Inflammatory macrophage treated with lipopolysaccharide for 1 hour (primary cell): ENCODE data around the gene CTNNBIP1.
A peak's percentile ranks its signal among the peaks of the same experiment; 100 is the strongest.
"Not testable (repeated sequence)": the region's sequence is repeated elsewhere in the genome, so short reads cannot be mapped to it uniquely, and the experiment has no call there.

Experiments
- DNase-seq, 2 donors: peaks; one replicate each; pipeline ENCODE4 v3.0.0-alpha.2; 2020 to 2022

CTNNBIP1 gene

GRCh38 chr1:9826087-9826486, 84.0 kb downstream of the CTNNBIP1 start:
- DNase-seq = no peak

GRCh38 chr1:9825093-9826074, 84.7 kb downstream of the CTNNBIP1 start:
- DNase-seq = peak; percentile 35 to 53

- no peak for DNase-seq
These were observed 85.4 kb downstream of the CTNNBIP1 start for GRCh38 chr1:9824702-9825089.

- peak; percentile 46 to 72 for DNase-seq
These were observed 85.9 kb downstream of the CTNNBIP1 start, which contains the start of gene CLSTN1 for GRCh38 chr1:9823943-9824701. TSS of gene CLSTN1 (minus strand) at chr1:9823965. CDS start at chr1:9823733, 232 bp downstream.

GRCh38 chr1:9823693-9823942, 86.5 kb downstream of the CTNNBIP1 start:
- DNase-seq = no peak

- DNase-seq = peak; percentile 40 to 50
These were observed 87.0 kb downstream of the CTNNBIP1 start for GRCh38 chr1:9822897-9823692.

- DNase-seq = no peak
These were observed 87.6 kb downstream of the CTNNBIP1 start for GRCh38 chr1:9822490-9822889.

GRCh38 chr1:9821710-9822109, 88.4 kb downstream of the CTNNBIP1 start:
- no peak for DNase-seq

- DNase-seq = no peak
These were observed 89.5 kb downstream of the CTNNBIP1 start for GRCh38 chr1:9820521-9820920.

GRCh38 chr1:9817734-9818133, 92.3 kb downstream of the CTNNBIP1 start:
- no peak for DNase-seq

- no peak for DNase-seq
These were observed 93.9 kb downstream of the CTNNBIP1 start for GRCh38 chr1:9816199-9816598.

GRCh38 chr1:9815150-9815549, 94.9 kb downstream of the CTNNBIP1 start:
- no peak for DNase-seq

GRCh38 chr1:9814619-9815018, 95.5 kb downstream of the CTNNBIP1 start:
- DNase-seq = no peak

GRCh38 chr1:9811239-9811966, 98.7 kb downstream of the CTNNBIP1 start:
- no peak for DNase-seq

- no peak for DNase-seq
These were observed 101.0 kb downstream of the CTNNBIP1 start for GRCh38 chr1:9809100-9809510.

GRCh38 chr1:9808459-9808858, 101.6 kb downstream of the CTNNBIP1 start:
- no peak for DNase-seq

- DNase-seq = no peak
These were observed 102.5 kb downstream of the CTNNBIP1 start for GRCh38 chr1:9807541-9807940.

GRCh38 chr1:9805972-9806371, 104.1 kb downstream of the CTNNBIP1 start:
- not testable (repeated sequence) for DNase-seq

- DNase-seq = no peak
These were observed 105.0 kb downstream of the CTNNBIP1 start for GRCh38 chr1:9805006-9805508.

- not testable (repeated sequence) for DNase-seq
These were observed 106.8 kb downstream of the CTNNBIP1 start for GRCh38 chr1:9803003-9803918.

GRCh38 chr1:9801909-9802308, 108.2 kb downstream of the CTNNBIP1 start:
- DNase-seq = no peak
